Measurements from ENCODE around the gene NISCH. TPM values are rescaled to one million over a fixed set of nuclear protein-coding genes. Genes with fewer than 3 reads are reported as not detected.

Gene NISCH
- total RNA-seq, 1 experiment from 2014 or later, result 45.7 TPM

- peak; percentile 55 for DNase-seq (ENCODE audit: low read depth)
These were observed 16.2 kb downstream of the NISCH start for GRCh38 chr3:52471371-52472238.

- DNase-seq (ENCODE audit: low read depth), result no peak
These were observed 17.0 kb downstream of the NISCH start for GRCh38 chr3:52472239-52473000.

GRCh38 chr3:52473026-52473425 lies 17.6 kb downstream of the NISCH start:
- DNase-seq (ENCODE audit: low read depth), result no peak

- no peak for DNase-seq (ENCODE audit: low read depth)
These were observed 21.8 kb downstream of the NISCH start for GRCh38 chr3:52477076-52477795.

GRCh38 chr3:52477796-52478095 lies 22.3 kb downstream of the NISCH start:
- no peak for DNase-seq (ENCODE audit: low read depth)

- DNase-seq (ENCODE audit: low read depth), result no peak
These were observed 23.9 kb downstream of the NISCH start for GRCh38 chr3:52479037-52479876.

- DNase-seq (ENCODE audit: low read depth), result no peak
These were observed 24.6 kb downstream of the NISCH start for GRCh38 chr3:52479877-52480575.

- no peak for DNase-seq (ENCODE audit: low read depth)
These were observed 25.6 kb downstream of the NISCH start for GRCh38 chr3:52480768-52481715.

GRCh38 chr3:52481819-52482521 lies 26.6 kb downstream of the NISCH start:
- peak; percentile 11 for DNase-seq (ENCODE audit: low read depth)

GRCh38 chr3:52483081-52483480 lies 27.7 kb downstream of the NISCH start:
- no peak for DNase-seq (ENCODE audit: low read depth)

GRCh38 chr3:52483577-52484381 lies 28.4 kb downstream of the NISCH start:
- no peak for DNase-seq (ENCODE audit: low read depth)

- no peak for DNase-seq (ENCODE audit: low read depth)
These were observed 29.5 kb downstream of the NISCH start for GRCh38 chr3:52484680-52485461.

GRCh38 chr3:52487050-52487787 lies 31.8 kb downstream of the NISCH start:
- DNase-seq (ENCODE audit: low read depth), result no peak

GRCh38 chr3:52487788-52488691 lies 32.6 kb downstream of the NISCH start:
- DNase-seq (ENCODE audit: low read depth), result no peak

- DNase-seq (ENCODE audit: low read depth), result no peak
These were observed 33.3 kb downstream of the NISCH start for GRCh38 chr3:52488746-52489145.

All from LHCN-M2 (cell line).